Mesothelial cell of epicardium (in vitro differentiated cells): Measurements from ENCODE around the gene KDM7A. TPM values are rescaled to one million over a fixed set of nuclear protein-coding genes. Genes with fewer than 3 reads are reported as not detected.

ENCODE experiments used
- DNase-seq, 2 experiments: peaks; one replicate each; pipeline ENCODE4 v3.0.0; 2021; ENCODE audit warnings: low spot score in 2 of 2; ENCODE audit not compliant: unreplicated experiment in 2 of 2
- H3K27ac Mint-ChIP-seq: 2 replicates; pipeline ENCODE4 v1.8.0; 2021; ENCODE audit warnings: mixed read lengths
- H3K27me3 Mint-ChIP-seq: 2 replicates; pipeline ENCODE4 v1.8.0; 2021; ENCODE audit warnings: low read depth, mixed read lengths
- H3K36me3 Mint-ChIP-seq: 2 replicates; pipeline ENCODE4 v1.8.0; 2021; ENCODE audit warnings: mixed read lengths
- H3K4me1 Mint-ChIP-seq: 2 replicates; pipeline ENCODE4 v1.8.0; 2021; ENCODE audit warnings: mixed read lengths
- H3K4me3 Mint-ChIP-seq: 2 replicates; pipeline ENCODE4 v1.8.0; 2021; ENCODE audit warnings: mild to moderate bottlenecking, moderate library complexity, mixed read lengths
- H3K9me3 Mint-ChIP-seq: 2 replicates; pipeline ENCODE4 v1.8.0; 2021; ENCODE audit warnings: mixed read lengths
- CTCF ChIP-seq: fragments of 200-600 bp; sonication (generic); IDR thresholded peaks from one replicate; pipeline ENCODE4 v1.5.0; 2021; ENCODE audit warnings: antibody characterized with exemption; ENCODE audit not compliant: unreplicated experiment
- total RNA-seq: library from RNA; stranded (reverse); gene quantifications from 3 replicates; pipeline ENCODE4 v1.2.1, GENCODE V29; 2021

KDM7A gene
- total RNA-seq, 1 donor from 2014 or later: 8.4 TPM

GRCh38 chr7:140219672-140220524, 43.1 kb upstream of the KDM7A start:
- no peak for DNase-seq
- Mint-ChIP-seq H3K27ac (no peak overlapping the region), H3K4me3 (no peak overlapping the region), H3K36me3 (no peaks in the 10 kb centered on the region), H3K4me1 (no peaks in the 10 kb centered on the region), H3K27me3 (peaks cover 6% of the 10 kb centered on the region), H3K9me3 (peaks cover 20% of the 10 kb centered on the region)
- TF ChIP-seq CTCF: no peak

GRCh38 chr7:140218656-140219055, 41.9 kb upstream of the KDM7A start:
- Mint-ChIP-seq H3K27ac (no peak overlapping the region), H3K36me3 (no peaks in the 10 kb centered on the region), H3K4me3 (no peak overlapping the region), H3K4me1 (no peaks in the 10 kb centered on the region), H3K27me3 (peaks cover 5% of the 10 kb centered on the region), H3K9me3 (peaks cover 23% of the 10 kb centered on the region)
- DNase-seq: no peak
- no peak for TF ChIP-seq CTCF

GRCh38 chr7:140217750-140218501, 41.1 kb upstream of the KDM7A start:
- no peaks in the 10 kb centered on the region for H3K36me3 Mint-ChIP-seq
- TF ChIP-seq CTCF: no peak

DNA sequence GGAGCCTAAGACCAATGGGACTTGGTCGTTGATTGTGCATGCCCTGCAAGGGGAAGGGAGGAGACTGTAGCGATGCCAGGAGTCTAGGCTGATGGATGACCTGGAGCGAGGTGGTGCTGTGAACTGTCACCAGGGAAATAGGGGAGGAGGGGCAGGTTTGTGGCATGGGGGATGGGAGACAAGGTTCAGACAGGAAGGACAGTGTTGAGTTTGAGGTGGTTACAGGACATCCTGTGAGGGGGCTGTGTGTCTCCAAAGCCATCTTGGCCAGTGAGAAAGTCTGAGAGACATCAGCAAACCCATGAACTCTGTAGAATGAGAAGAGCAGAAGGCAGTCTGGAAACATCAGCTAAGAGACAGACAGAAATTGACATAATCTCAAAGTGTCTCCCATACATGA, 38.5 kb upstream of the KDM7A start:
- peaks cover 5% of the 10 kb centered on the region for H3K27me3 Mint-ChIP-seq
- no peak overlapping the region for H3K27ac Mint-ChIP-seq
- no peaks in the 10 kb centered on the region for H3K4me1 Mint-ChIP-seq
- DNase-seq: no peak
- H3K36me3 Mint-ChIP-seq: no peaks in the 10 kb centered on the region
- TF ChIP-seq CTCF: no peak
- peaks cover 23% of the 10 kb centered on the region for H3K9me3 Mint-ChIP-seq
- no peak overlapping the region for H3K4me3 Mint-ChIP-seq

More at GRCh38 chr7:140217750-140218501, 41.1 kb upstream of the KDM7A start:
- Mint-ChIP-seq H3K4me1 (no peaks in the 10 kb centered on the region), H3K9me3 (peaks cover 23% of the 10 kb centered on the region), H3K27me3 (peaks cover 5% of the 10 kb centered on the region), H3K27ac (no peak overlapping the region), H3K4me3 (no peak overlapping the region)
- DNase-seq: no peak

- no peaks in the 10 kb centered on the region for H3K36me3 Mint-ChIP-seq
- H3K27me3 Mint-ChIP-seq: peaks cover 8% of the 10 kb centered on the region
- no peak overlapping the region for H3K27ac Mint-ChIP-seq
- no peaks in the 10 kb centered on the region for H3K4me1 Mint-ChIP-seq
- no peak for TF ChIP-seq CTCF
- H3K4me3 Mint-ChIP-seq: no peak overlapping the region
- DNase-seq: no peak
- peaks cover 23% of the 10 kb centered on the region for H3K9me3 Mint-ChIP-seq
Measured at GRCh38 chr7:140214075-140214684, 37.4 kb upstream of the KDM7A start.
